GM18868 (cell line): ENCODE measurements around the gene FAF2.

Experiments
- ATAC-seq: cut with Tn5 transposase; IDR thresholded peaks from one replicate; pipeline ENCODE4 v1.9.1; 2021; ENCODE audit warnings: mild to moderate bottlenecking, moderate library complexity; ENCODE audit not compliant: unreplicated experiment

The FAF2 gene

DNA sequence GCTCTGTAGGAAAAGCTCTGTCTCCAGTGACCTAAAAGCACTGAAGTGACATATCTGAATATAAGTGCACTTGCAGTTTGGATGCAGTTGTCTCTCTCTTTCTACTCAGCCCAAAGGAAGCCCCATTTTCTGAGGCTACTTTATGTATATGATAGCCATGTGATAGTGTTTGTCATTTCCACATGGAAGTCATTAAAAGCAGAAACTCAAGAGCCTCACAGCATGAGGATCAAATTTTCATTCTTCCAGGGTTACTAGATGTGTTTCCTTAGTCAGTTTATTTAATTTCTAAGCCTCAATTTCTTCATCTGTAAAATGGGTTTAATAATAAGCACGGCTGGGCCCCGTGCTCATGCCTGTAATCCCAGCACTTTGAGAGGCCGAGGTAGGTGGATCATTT lies 52.3 kb downstream of the FAF2 start:
- no peak for ATAC-seq

DNA sequence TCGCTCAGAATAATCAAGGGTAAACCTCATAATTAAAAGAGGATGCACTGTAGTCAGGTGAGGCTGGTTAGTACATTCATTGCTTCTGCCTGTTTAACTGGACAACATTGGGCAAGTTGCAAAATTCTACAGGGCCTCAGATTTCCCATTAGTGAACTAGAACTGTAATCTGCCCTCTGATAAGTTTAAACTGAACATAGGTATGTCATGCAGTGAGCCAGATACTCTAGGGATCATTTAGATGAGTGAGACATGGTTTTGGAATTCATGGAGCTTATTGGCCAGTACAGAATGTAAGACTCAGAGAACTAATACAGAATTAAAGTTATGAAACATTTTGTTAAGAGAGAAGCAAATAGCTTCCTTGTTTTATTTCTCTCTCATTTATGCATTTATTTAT lies 53.1 kb downstream of the FAF2 start:
- no peak for ATAC-seq

GRCh38 chr5:176503496-176503895 lies 55.3 kb downstream of the FAF2 start:
- ATAC-seq = no peak

- ATAC-seq = no peak
Observed at GRCh38 chr5:176507911-176508310, 59.7 kb downstream of the FAF2 start.

GRCh38 chr5:176508603-176509002 lies 60.4 kb downstream of the FAF2 start:
- ATAC-seq = no peak

- no peak for ATAC-seq
Observed at GRCh38 chr5:176513788-176514187, 65.6 kb downstream of the FAF2 start.

GRCh38 chr5:176514244-176514950 lies 66.2 kb downstream of the FAF2 start:
- no peak for ATAC-seq

- no peak for ATAC-seq
Observed at GRCh38 chr5:176515396-176515795, 67.2 kb downstream of the FAF2 start.

DNA sequence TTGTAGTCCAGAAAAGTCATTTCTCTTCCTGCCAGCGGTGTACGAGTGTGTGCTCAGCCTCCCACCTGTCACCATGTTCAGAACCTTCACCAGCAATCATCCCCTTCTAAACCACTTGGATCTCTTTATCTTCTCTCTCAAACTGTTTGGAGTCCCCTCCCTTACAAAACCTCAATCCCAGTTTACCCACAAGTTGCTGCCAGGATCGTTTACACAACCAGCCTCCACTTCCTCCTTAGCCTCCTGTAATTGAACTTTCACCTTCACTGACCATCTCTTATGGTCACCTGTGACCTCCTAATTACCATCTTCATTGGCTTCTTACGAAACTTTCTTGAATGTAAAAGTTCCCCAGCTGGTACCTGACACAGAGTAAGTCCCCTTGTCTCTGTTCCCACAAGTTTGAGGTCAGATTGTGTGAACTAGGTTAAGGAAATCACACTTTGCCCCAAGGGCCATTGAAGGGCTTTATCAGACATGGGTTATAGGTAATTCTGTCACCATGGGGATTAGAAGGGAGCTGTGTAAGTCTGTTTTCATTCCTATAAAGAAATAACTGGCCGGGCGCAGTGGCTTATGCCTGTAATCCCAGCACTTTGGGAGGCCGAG lies 69.0 kb downstream of the FAF2 start:
- no peak for ATAC-seq

DNA sequence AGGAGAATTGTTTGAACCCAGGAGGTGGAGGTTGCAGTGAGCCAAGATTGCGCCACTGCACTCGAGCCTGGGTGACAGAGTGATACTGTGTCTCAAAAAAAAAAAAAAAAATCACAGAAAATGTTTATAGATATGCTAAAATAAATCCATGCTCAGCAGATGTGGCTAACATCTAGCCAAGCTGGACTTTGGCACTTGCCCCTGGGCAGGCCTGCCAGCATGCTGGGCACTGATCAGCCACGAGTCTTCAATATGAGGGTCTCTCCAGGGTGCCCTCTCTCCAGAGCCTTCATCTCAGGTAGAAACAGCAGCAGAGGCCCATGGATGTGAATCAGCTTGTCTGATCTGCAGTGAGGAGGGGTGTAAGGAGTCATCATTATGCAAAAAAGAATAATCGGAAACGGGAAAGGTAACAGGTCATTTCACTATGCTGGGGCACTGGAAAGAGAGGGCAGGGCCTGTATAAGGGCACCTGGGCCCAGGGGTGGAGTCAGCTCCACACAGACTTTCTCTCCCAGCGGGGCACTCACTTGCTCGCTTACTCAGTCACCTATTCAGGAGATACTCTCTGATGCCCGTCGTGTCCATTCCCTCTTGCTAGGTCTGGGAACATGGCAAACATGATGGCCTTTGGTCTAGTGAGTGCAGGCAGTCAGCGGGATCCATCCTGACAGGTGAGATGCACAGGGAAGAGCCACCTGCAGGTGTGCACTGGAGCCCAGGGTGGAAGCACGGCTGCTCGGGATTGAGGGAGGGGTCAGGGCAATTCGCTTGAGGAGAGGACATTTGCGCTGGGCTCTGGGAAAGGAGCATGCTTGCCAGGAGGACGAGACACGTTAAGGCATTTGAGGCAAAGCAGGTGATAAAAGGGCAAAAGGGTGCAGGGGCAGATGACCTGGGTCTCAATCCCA lies 71.9 kb downstream of the FAF2 start:
- ATAC-seq = no peak

DNA sequence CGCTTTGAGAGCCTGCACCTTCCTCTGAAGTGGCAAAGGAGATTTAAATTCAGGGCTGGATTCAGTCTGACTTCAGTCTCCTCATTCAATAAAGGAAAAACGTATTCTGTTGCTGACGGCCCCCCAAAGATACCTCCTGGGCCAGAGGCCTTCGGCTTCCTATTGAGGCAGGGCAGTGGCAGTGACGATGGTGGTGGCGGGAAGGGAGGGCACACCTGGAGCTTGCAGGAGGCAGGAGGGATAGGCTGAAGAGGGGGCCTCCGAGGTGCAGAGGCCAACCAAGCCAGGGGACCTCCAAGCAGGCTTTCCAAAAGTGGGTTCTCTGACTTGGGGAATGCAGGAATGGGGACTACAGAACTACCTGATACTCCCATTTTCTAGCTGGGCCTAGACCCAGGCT lies 73.1 kb downstream of the FAF2 start:
- no peak for ATAC-seq

GRCh38 chr5:176521699-176522263 lies 73.6 kb downstream of the FAF2 start:
- no peak for ATAC-seq

GRCh38 chr5:176524138-176524537 lies 76.0 kb downstream of the FAF2 start:
- ATAC-seq = no peak

DNA sequence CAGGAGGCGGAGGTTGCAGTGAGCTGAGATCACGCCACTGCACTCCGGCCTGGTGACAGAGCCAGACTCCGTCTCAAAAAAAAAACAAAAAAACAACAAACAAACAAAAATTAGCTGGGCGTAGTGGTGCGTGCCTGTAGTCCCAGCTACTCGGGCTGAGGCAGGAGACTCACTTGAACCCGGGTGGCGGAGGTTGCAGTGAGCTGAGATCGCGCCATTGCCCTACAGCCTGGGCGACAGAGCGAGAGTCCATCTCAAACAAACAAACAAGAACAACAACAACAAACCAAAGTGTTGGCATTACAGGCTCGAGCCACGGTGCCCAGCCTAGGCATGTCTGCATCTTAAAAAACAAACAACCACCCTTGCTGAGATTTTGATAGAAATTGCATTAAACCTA lies 76.8 kb downstream of the FAF2 start:
- ATAC-seq = no peak

DNA sequence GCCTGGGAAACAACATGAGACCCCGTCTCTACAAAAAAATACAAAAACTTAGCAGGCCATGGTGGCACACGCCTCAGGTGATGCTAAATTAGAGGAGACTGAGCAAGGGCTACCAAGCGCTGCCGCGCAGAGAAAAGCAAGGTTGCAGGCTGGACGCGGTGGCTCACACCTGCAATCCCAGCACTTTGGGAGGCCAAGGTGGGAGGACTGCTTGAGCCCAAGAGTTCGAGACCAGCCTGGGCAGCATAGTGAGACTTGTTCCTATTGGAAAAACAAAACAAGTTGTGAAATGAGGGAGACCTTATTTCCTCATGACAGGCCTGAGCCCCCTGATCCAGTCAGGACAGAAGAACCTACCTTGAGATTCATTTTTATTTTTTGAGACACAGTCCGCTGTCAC lies 77.5 kb downstream of the FAF2 start:
- no peak for ATAC-seq

DNA sequence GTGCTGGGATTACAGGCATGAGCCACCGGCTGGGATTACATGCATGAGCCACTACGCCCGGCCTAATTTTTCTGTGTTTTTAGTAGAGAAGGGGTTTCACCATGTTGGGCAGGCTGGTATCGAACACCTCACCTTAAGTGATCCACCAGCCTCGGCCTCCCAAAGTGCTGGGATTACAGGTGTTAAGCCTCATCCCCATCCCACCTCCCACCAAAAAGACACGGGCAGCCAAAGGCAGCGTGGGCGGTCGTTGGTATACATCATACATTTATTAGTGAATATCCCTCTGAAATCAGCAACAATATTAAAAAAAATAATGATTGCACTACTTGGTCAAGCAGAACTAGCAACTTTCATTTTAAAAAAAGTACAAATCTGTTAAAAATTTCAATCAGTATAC lies 78.3 kb downstream of the FAF2 start:
- no peak for ATAC-seq

- ATAC-seq = no peak
Observed at GRCh38 chr5:176527246-176528222, 79.3 kb downstream of the FAF2 start.

GRCh38 chr5:176528301-176528700 lies 80.1 kb downstream of the FAF2 start:
- no peak for ATAC-seq

DNA sequence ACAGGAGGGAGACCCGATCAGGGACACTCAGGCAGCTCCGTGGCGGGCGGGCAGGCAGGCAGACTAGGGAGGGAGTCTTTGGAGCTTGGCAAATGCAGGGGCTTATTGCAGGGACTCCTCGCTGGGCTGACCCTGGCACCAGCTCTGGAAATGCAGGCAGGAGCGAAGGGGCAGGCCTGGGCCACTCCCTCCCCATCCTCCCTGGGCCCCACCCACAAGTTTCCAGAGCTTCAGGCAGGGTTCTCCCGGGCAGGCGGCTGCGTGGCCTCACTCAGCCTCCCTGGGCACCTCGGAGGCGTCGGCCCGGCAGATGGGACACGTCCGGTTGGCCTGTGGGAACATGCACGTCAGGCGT lies 80.6 kb downstream of the FAF2 start:
- no peak for ATAC-seq

GRCh38 chr5:176529116-176529740 lies 81.0 kb downstream of the FAF2 start:
- no peak for ATAC-seq
